ENCODE results near the gene HOXB7. TPM values are rescaled to one million over a fixed set of nuclear protein-coding genes. Genes with fewer than 3 reads are reported as not detected.

Gene HOXB7
- total RNA-seq, 1 experiment from 2014 or later, result not detected

DNA sequence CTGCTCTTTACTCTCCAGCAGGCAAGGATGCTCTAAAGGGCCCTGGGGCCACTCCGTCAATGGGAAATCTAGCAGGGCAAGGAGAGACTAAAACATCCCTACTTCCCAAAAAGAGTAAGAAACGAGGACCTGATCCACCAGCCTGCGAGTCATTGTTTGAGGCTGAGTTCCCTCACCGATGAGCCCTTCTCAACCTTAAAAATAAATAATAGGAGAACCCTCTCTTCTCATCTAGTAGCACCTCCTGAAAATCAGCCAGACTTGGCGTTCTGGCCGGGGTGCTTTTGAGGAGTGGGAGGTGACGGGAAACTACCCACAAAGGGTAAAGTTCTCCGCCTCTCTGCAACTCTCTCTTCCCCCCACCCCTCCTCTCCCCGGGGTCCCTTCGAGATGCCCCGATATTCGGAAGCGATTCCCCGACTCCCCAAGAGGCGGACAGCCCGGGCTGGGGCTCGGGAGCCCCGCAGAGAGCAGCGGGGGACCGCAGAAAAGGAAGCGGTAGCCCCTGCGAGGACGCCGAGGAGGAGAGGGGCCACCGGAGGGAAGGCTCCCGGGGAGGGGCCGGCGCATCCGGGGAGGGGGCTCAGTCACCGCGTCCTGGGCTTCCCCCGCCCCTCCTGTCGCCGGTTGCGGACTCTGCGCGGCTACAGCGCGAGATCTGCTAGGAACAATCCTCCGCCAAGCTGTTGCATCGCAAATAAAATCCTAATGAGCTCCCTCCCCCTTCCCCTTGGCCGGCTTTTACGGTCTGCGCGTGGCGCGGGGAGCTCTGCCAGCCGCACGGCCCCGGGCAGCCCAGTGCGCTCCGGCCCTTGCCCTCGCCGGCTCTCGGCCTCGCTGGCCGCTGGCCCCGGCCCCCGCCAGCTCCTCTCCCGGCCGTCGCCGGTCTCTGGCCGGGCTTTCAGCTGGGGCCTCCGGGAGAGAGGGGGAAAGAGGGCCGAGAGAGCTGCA is 14.0 kb upstream of the HOXB7 start:
- peak; percentile 37 for ATAC-seq
- H3K27ac Mint-ChIP-seq, result no peak overlapping the region
- no peaks in the 10 kb centered on the region for H3K9me3 Mint-ChIP-seq
- H3K27me3 Mint-ChIP-seq (ENCODE audit: low read depth), result peaks cover 100% of the 10 kb centered on the region; the same call in 1 of the 2 replicates
- CTCF ChIA-PET, result interaction anchor here (0.6 to 3.5 kb wide), 9 partner anchors 12 to 598 kb away, joined by 3 to 54 read pairs (median 5); partner anchors contain the start of gene HOXB5
- H3K36me3 Mint-ChIP-seq, result no peaks in the 10 kb centered on the region
- peak; percentile 68 for DNase-seq (ENCODE audit: low spot score)
- TF ChIP-seq, protein P1, sequence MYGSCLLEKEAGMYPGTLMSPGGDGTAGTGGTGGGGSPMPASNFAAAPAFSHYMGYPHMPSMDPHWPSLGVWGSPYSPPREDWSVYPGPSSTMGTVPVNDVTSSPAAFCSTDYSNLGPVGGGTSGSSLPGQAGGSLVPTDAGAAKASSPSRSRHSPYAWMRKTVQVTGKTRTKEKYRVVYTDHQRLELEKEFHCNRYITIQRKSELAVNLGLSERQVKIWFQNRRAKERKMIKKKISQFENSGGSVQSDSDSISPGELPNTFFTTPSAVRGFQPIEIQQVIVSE (CRISPR knock-in tag; IDR thresholded peaks at IDR 0.05; ENCODE audit: borderline replicate concordance), result 0 out of 2 replicates have a peak, but pooled peaks have one; percentile 10
- TF ChIP-seq MYBL2 (CRISPR knock-in tag; IDR thresholded peaks at IDR 0.05), result no peak
- TF ChIP-seq PRRX2 (CRISPR knock-in tag; IDR thresholded peaks at IDR 0.05), result no peak
- no peak for TF ChIP-seq FOXJ3 (CRISPR knock-in tag; IDR thresholded peaks at IDR 0.05; ENCODE audit: borderline replicate concordance)
- TF ChIP-seq ZNF423 (CRISPR knock-in tag; IDR thresholded peaks at IDR 0.05), result 0 out of 2 replicates have a peak, but pooled peaks have one; percentile 16
- TF ChIP-seq CBFB (CRISPR knock-in tag; IDR thresholded peaks at IDR 0.05; ENCODE audit: low read depth), result no peak
- no peak for TF ChIP-seq CREM (CRISPR knock-in tag; IDR thresholded peaks at IDR 0.05)
- H3K4me1 Mint-ChIP-seq, result peaks cover 15% of the 10 kb centered on the region
- no peak overlapping the region for H3K4me3 Mint-ChIP-seq
- POLR2A ChIA-PET, result no interaction called here

DNA sequence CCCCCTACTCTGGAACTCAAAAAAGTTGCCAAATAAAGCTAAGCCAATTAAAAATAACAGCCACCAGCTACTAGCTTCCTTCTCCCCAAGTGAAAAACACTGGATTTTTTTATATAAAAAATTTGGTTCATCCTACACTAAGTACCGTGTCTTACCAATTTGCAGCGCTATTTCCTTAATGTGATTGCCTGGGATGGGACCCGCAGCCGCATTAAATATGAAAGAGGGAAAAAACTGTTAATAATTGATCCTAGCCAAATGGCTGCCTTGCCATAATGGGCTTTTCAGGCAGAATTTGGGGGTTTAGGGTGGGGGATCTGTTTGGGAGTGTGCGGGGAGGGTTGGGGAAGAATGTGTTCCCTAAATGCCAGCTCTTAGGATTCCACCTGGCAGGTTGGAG is 13.3 kb upstream of the HOXB7 start:
- TF ChIP-seq JAZF1 (CRISPR knock-in tag; IDR thresholded peaks at IDR 0.05) (no peak), ERG (CRISPR knock-in tag; IDR thresholded peaks at IDR 0.05) (no peak), PRRX2 (CRISPR knock-in tag; IDR thresholded peaks at IDR 0.05) (no peak), USF1 (CRISPR knock-in tag; IDR thresholded peaks at IDR 0.05) (no peak)
- TF ChIP-seq, protein P2, sequence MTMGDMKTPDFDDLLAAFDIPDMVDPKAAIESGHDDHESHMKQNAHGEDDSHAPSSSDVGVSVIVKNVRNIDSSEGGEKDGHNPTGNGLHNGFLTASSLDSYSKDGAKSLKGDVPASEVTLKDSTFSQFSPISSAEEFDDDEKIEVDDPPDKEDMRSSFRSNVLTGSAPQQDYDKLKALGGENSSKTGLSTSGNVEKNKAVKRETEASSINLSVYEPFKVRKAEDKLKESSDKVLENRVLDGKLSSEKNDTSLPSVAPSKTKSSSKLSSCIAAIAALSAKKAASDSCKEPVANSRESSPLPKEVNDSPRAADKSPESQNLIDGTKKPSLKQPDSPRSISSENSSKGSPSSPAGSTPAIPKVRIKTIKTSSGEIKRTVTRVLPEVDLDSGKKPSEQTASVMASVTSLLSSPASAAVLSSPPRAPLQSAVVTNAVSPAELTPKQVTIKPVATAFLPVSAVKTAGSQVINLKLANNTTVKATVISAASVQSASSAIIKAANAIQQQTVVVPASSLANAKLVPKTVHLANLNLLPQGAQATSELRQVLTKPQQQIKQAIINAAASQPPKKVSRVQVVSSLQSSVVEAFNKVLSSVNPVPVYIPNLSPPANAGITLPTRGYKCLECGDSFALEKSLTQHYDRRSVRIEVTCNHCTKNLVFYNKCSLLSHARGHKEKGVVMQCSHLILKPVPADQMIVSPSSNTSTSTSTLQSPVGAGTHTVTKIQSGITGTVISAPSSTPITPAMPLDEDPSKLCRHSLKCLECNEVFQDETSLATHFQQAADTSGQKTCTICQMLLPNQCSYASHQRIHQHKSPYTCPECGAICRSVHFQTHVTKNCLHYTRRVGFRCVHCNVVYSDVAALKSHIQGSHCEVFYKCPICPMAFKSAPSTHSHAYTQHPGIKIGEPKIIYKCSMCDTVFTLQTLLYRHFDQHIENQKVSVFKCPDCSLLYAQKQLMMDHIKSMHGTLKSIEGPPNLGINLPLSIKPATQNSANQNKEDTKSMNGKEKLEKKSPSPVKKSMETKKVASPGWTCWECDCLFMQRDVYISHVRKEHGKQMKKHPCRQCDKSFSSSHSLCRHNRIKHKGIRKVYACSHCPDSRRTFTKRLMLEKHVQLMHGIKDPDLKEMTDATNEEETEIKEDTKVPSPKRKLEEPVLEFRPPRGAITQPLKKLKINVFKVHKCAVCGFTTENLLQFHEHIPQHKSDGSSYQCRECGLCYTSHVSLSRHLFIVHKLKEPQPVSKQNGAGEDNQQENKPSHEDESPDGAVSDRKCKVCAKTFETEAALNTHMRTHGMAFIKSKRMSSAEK (CRISPR knock-in tag; IDR thresholded peaks at IDR 0.05; ENCODE audit: borderline replicate concordance), result no peak
- TF ChIP-seq, protein P3, sequence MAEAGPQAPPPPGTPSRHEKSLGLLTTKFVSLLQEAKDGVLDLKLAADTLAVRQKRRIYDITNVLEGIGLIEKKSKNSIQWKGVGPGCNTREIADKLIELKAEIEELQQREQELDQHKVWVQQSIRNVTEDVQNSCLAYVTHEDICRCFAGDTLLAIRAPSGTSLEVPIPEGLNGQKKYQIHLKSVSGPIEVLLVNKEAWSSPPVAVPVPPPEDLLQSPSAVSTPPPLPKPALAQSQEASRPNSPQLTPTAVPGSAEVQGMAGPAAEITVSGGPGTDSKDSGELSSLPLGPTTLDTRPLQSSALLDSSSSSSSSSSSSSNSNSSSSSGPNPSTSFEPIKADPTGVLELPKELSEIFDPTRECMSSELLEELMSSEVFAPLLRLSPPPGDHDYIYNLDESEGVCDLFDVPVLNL (CRISPR knock-in tag; IDR thresholded peaks at IDR 0.05; ENCODE audit: borderline replicate concordance, low read depth), result no peak
- H3K27me3 Mint-ChIP-seq (ENCODE audit: low read depth), result peaks cover 100% of the 10 kb centered on the region; the same call in 1 of the 2 replicates
- DNase-seq (ENCODE audit: low spot score), result no peak

More for the DNA sequence above, 13.3 kb upstream of the HOXB7 start:
- POLR2A ChIA-PET, result no interaction called here
- no peak overlapping the region for H3K27ac Mint-ChIP-seq
- ATAC-seq, result no peak
- H3K36me3 Mint-ChIP-seq, result no peaks in the 10 kb centered on the region
- peaks cover 20% of the 10 kb centered on the region for H3K4me1 Mint-ChIP-seq
- H3K9me3 Mint-ChIP-seq, result no peaks in the 10 kb centered on the region
- CTCF ChIA-PET, result interaction anchor here (1.3 to 3.5 kb wide), 3 partner anchors 12 to 31 kb away, joined by 3 to 54 read pairs (median 3); no protein-coding TSS in a partner anchor
- H3K4me3 Mint-ChIP-seq, result no peak overlapping the region
